ENCODE measurements around the gene GGTA1. TPM values are rescaled to one million over a fixed set of nuclear protein-coding genes. Genes with fewer than 3 reads are reported as not detected.

Gene GGTA1
- total and polyA plus RNA-seq, 2 of the 8 experiments (the other 6 are each of a cell fraction or from before 2014, with no cell fraction given) = not detected

GRCh38 chr9:121451586-121451985, 48.1 kb downstream of the GGTA1 start:
- Histone ChIP-seq H4K8ac (ENCODE audit: extremely low read depth, insufficient read depth, low read length) (no peak overlapping the region), H3K23me2 (ENCODE audit: low read depth, low read length) (no peaks in the 10 kb centered on the region), H3K4me2 (ENCODE audit: insufficient read depth in 1 of 2, low read depth in 2 of 2, low read length in 2 of 2) (no peak overlapping the region), H2BK20ac (ENCODE audit: low read length) (no peak overlapping the region), H3K18ac (ENCODE audit: extremely low read depth, low read length) (no peak overlapping the region), H3K79me1 (ENCODE audit: low read depth, low read length) (no peaks in the 10 kb centered on the region; the same call in 1 of the 2 replicates), H3K56ac (replicated peaks; ENCODE audit: insufficient read length, low read depth, low read length) (no peak overlapping the region), H3K9me3 (ENCODE audit: insufficient read depth in 2 of 2, low read depth in 1 of 2, low read length in 1 of 2) (no peaks in the 10 kb centered on the region), H4K91ac (replicated peaks; ENCODE audit: insufficient read length, low read length) (no peak overlapping the region), H2BK5ac (ENCODE audit: low read depth, low read length) (no peak overlapping the region), H3K14ac (ENCODE audit: insufficient read length) (no peak overlapping the region), H2BK15ac (ENCODE audit: low read length) (no peak overlapping the region), H2BK120ac (replicated peaks; ENCODE audit: low read depth, low read length) (no peak overlapping the region), H3K23ac (ENCODE audit: insufficient read length) (no peak overlapping the region), H2AK5ac (ENCODE audit: low read depth, low read length) (no peak overlapping the region), H3K27me3 (replicated peaks in 1 of 4; ENCODE audit: control insufficient read depth in 3 of 4, extremely low read depth in 1 of 4, insufficient read depth in 3 of 4, low read length in 3 of 4) (no peaks in the 10 kb centered on the region), H3K4me1 (replicated peaks in 1 of 4; ENCODE audit: control insufficient read depth in 3 of 4, insufficient read depth in 4 of 4, low read length in 3 of 4) (peaks cover 0 to 6% (median 2%) of the 10 kb centered on the region in 4 experiments; a peak in 4 of 7 replicates), H3K9ac (replicated peaks in 1 of 4; ENCODE audit: extremely low read depth in 1 of 4, low read depth in 3 of 4, low read length in 3 of 4) (no peak overlapping the region), H3K79me2 (ENCODE audit: control insufficient read depth in 1 of 2, insufficient read depth in 2 of 2, low read length in 2 of 2) (no peaks in the 10 kb centered on the region), H3K4me3 (ENCODE audit: extremely low read depth in 1 of 4, insufficient read depth in 2 of 4, low read depth in 3 of 4, low read length in 4 of 4) (no peak overlapping the region), H2BK12ac (ENCODE audit: low read depth, low read length) (no peak overlapping the region), H2AFZ (ENCODE audit: low read length) (no peak overlapping the region), H3K4ac (replicated peaks; ENCODE audit: insufficient read length, low read depth, low read length) (no peak overlapping the region), H3K36me3 (ENCODE audit: control insufficient read depth in 2 of 4, insufficient read depth in 4 of 4, low read length in 3 of 4) (no peaks in the 10 kb centered on the region), H4K5ac (ENCODE audit: insufficient read length, low read depth, low read length) (no peak overlapping the region), H3K27ac (ENCODE audit: low read depth, low read length) (no peak overlapping the region), H4K20me1 (replicated peaks in 1 of 2; ENCODE audit: control insufficient read depth in 1 of 2, insufficient read depth in 2 of 2, low read length in 2 of 2) (no peaks in the 10 kb centered on the region)
- FAIRE-seq (no peak), DNase-seq (ENCODE audit: low read depth in 1 of 2, low spot score in 2 of 2) (peak in 1 of 2 experiments; percentile 4)
- TF ChIP-seq KDM1A (IDR thresholded peaks at IDR 0.05; ENCODE audit: borderline replicate concordance, low read length) (no peak), KDM5A (IDR thresholded peaks at IDR 0.05; ENCODE audit: low read length) (no peak)
- ChIA-PET POLR2A (ENCODE audit: partially characterized antibody) (no interaction called here), CTCF (ENCODE audit: partially characterized antibody) (interaction anchor here (0.6 to 1.5 kb wide), 8 partner anchors 11 to 502 kb away, joined by 3 to 7 read pairs (median 4); no protein-coding TSS in a partner anchor)
- 79% methylated on average over 2 of the region's 2 CpGs; no CpG with 5 or more reads in 1 of the 2 experiments for WGBS, 2 experiments (ENCODE audit: extremely low coverage in 1 of 2, insufficient coverage in 1 of 2, insufficient read length in 1 of 2, insufficient replicate concordance in 2 of 2, low coverage in 1 of 2, low lambda C conversion rate in 2 of 2, missing lambda C conversion rate in 1 of 2)

All from H1 (cell line).